CD4-positive, CD25-positive, alpha-beta regulatory T cell (primary cell): Measurements from ENCODE around the gene TBC1D22A. TPM values are rescaled to one million over a fixed set of nuclear protein-coding genes. Genes with fewer than 3 reads are reported as not detected.

Experiments
- ATAC-seq, 2 donors: fragments of 150-1000 bp; cut with Tn5 transposase; one replicate each; pipeline ENCODE4 v1.10.0; 2021; ENCODE audit warnings: low read depth in 2 of 2, moderate number of reproducible peaks in 2 of 2, moderate library complexity in 1 of 2
- DNase-seq, 3 donors: peaks; one replicate each; pipeline versions ENCODE4 v3.0.0 to v3.0.0-alpha.2; 2012 to 2022; ENCODE audit warnings: mixed read lengths in 1 of 3
- H3K27ac ChIP-seq: one replicate; pipeline ENCODE4 v1.7.0; 2013; ENCODE audit warnings: mild to moderate bottlenecking, low read length; ENCODE audit not compliant: insufficient read depth, poor library complexity, severe bottlenecking
- H3K27me3 ChIP-seq: one replicate; pipeline ENCODE4 v1.7.0; 2013; ENCODE audit warnings: low read length; ENCODE audit not compliant: control insufficient read depth, insufficient read depth
- H3K36me3 ChIP-seq: one replicate; pipeline ENCODE4 v1.7.0; 2013; ENCODE audit warnings: mild to moderate bottlenecking, low read length, moderate library complexity; ENCODE audit not compliant: control insufficient read depth, insufficient read depth
- H3K4me1 ChIP-seq: 2 replicates; pipeline ENCODE4 v1.7.0; 2013; ENCODE audit warnings: mild to moderate bottlenecking, low read length; ENCODE audit not compliant: insufficient read depth, control insufficient read depth, poor library complexity, severe bottlenecking
- H3K4me3 ChIP-seq: one replicate; pipeline ENCODE4 v1.7.0; 2013; ENCODE audit warnings: low read depth, mild to moderate bottlenecking, low read length, moderate library complexity
- H3K9me3 ChIP-seq, 2 experiments: 1 replicate in 1 of 2; 2 replicates in 1 of 2; pipeline ENCODE4 v1.7.0; 2013; ENCODE audit warnings: low read length in 2 of 2, mild to moderate bottlenecking in 1 of 2, moderate library complexity in 1 of 2; ENCODE audit not compliant: control insufficient read depth in 2 of 2
- H3K27ac Mint-ChIP-seq, 3 donors: one replicate each; pipeline ENCODE4 v1.8.0; 2020 to 2022; ENCODE audit warnings: mild to moderate bottlenecking in 3 of 3, mixed read lengths in 3 of 3, moderate library complexity in 2 of 3
- H3K27me3 Mint-ChIP-seq: one replicate; pipeline ENCODE4 v1.8.0; 2022; ENCODE audit warnings: mild to moderate bottlenecking, mixed read lengths
- H3K36me3 Mint-ChIP-seq: one replicate; pipeline ENCODE4 v1.8.0; 2020; ENCODE audit warnings: mixed read lengths
- H3K4me1 Mint-ChIP-seq, 4 donors: one replicate each; pipeline ENCODE4 v1.8.0; 2020 to 2022; ENCODE audit warnings: mixed read lengths in 4 of 4, mild to moderate bottlenecking in 1 of 4
- H3K4me3 Mint-ChIP-seq, 4 donors: one replicate each; pipeline ENCODE4 v1.8.0; 2020 to 2022; ENCODE audit warnings: mild to moderate bottlenecking in 4 of 4, mixed read lengths in 4 of 4, moderate library complexity in 3 of 4
- H3K9me3 Mint-ChIP-seq, 7 donors: one replicate each; pipeline ENCODE4 v1.8.0; 2020 to 2022; ENCODE audit warnings: mixed read lengths in 7 of 7, mild to moderate bottlenecking in 3 of 7, moderate library complexity in 2 of 7
- polyA plus RNA-seq, 4 donors: library from polyadenylated mRNA; unstranded; fragments of 300-500 nt; fragmentation: Illumina TruSeq; gene quantifications; one replicate each; pipeline ENCODE4 v1.2.3, GENCODE V29; 2021
- total RNA-seq: library from RNA; stranded (reverse); gene quantifications from one replicate; pipeline ENCODE4 v1.2.3, GENCODE V29; 2022

The TBC1D22A gene
- total and polyA plus RNA-seq, 5 donors from 2014 or later = 19.8 to 42.5 (median 24.3) TPM

DNA sequence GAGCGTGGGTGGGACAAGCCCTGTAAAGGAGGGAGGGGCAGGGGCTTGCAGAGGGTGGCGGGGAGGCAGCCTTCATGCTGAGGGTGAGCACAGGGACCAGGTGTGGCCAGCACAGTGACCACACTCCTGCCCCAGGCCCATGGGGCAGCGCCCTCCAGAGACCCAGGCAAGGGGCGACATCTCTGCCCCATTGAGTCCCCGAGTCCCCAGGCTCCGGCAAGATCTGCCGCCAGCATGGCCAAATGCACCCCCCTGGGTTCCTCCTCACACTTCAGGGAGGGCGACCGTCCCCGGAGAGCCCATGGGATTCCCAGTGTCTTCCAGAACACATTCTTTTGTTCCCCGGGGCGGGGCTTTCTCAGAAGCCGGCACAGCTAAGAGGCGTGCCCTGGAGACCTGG is 362.5 kb downstream of the TBC1D22A start:
- H3K4me1 Mint-ChIP-seq = peaks cover 0 to 18% (median 8%) of the 10 kb centered on the region in 4 donors
- H3K4me3 ChIP-seq = no peak overlapping the region
- H3K36me3 ChIP-seq = no peaks in the 10 kb centered on the region
- H3K27me3 ChIP-seq = no peaks in the 10 kb centered on the region
- no peaks in the 10 kb centered on the region for H3K4me1 ChIP-seq
- no peaks in the 10 kb centered on the region for H3K9me3 Mint-ChIP-seq
- peaks cover 5% of the 10 kb centered on the region for H3K36me3 Mint-ChIP-seq
- H3K4me3 Mint-ChIP-seq = no peak overlapping the region
- DNase-seq = no peak
- no peak overlapping the region for H3K27ac Mint-ChIP-seq
- H3K9me3 ChIP-seq = no peaks in the 10 kb centered on the region
- H3K27me3 Mint-ChIP-seq = no peaks in the 10 kb centered on the region
- H3K27ac ChIP-seq = no peak overlapping the region
- no peak for ATAC-seq

DNA sequence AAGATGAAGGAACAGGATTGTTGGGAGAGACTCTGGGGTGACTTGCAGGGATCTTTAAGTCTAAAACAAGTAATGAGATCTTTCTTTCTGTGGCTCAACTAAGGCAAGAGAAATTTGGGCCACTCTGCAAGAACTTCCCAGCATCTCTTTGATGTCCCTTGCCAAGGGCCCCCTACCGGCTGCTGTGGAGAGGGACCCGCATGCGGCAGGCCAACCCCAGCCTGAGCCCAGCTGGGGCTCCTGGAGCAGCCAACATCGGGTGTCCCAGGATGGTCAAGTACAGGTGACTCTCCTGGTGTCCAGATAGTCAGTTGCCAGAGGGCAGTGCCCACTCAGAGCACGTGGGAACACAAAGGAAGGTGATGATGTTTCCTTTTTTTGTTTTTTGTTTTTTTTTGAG is 363.2 kb downstream of the TBC1D22A start:
- no peak overlapping the region for H3K27ac ChIP-seq
- Mint-ChIP-seq H3K27me3 (no peaks in the 10 kb centered on the region), H3K4me3 (no peak overlapping the region), H3K27ac (no peak overlapping the region), H3K9me3 (no peaks in the 10 kb centered on the region), H3K36me3 (peaks cover 9% of the 10 kb centered on the region), H3K4me1 (peaks cover 0 to 20% (median 10%) of the 10 kb centered on the region in 4 donors)
- ATAC-seq (no peak), DNase-seq (peak in 1 of 3 donors; percentile 8)
- no peaks in the 10 kb centered on the region for H3K9me3 ChIP-seq
- H3K4me1 ChIP-seq = no peaks in the 10 kb centered on the region
- H3K36me3 ChIP-seq = no peaks in the 10 kb centered on the region
- H3K4me3 ChIP-seq = no peak overlapping the region
- no peaks in the 10 kb centered on the region for H3K27me3 ChIP-seq

DNA sequence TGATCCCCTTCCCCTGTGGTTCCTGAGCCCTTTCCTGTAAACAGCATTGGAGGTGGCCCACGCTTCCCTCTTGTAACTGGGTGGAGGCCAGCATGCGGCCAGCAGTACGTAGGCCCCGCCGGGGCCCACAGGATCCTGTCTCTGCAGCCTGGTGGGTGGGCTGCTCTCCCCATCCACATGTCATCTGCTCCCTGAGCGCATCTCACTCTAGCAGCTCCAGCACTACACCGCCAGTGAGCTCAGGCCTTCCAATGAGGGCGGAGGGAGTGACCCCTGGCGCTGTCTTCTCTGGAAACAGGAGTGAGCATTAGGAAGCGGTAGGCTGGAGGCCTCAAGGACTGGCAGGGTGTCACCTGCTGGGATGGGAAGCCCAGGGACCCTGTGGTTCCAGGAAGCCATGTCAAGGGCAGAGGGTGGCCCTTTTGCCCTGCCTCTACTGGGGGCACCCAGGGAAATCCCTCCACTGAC is 363.9 kb downstream of the TBC1D22A start:
- Mint-ChIP-seq H3K9me3 (no peaks in the 10 kb centered on the region), H3K36me3 (peaks cover 10% of the 10 kb centered on the region), H3K4me3 (no peak overlapping the region), H3K27ac (peak overlapping the region in 1 of 3 donors; percentile 29), H3K4me1 (peaks cover 0 to 20% (median 11%) of the 10 kb centered on the region in 4 donors), H3K27me3 (no peaks in the 10 kb centered on the region)
- Histone ChIP-seq H3K27ac (no peak overlapping the region), H3K27me3 (no peaks in the 10 kb centered on the region), H3K4me1 (no peaks in the 10 kb centered on the region), H3K36me3 (no peaks in the 10 kb centered on the region), H3K4me3 (no peak overlapping the region), H3K9me3 (no peaks in the 10 kb centered on the region)
- DNase-seq (no peak), ATAC-seq (no peak)

DNA sequence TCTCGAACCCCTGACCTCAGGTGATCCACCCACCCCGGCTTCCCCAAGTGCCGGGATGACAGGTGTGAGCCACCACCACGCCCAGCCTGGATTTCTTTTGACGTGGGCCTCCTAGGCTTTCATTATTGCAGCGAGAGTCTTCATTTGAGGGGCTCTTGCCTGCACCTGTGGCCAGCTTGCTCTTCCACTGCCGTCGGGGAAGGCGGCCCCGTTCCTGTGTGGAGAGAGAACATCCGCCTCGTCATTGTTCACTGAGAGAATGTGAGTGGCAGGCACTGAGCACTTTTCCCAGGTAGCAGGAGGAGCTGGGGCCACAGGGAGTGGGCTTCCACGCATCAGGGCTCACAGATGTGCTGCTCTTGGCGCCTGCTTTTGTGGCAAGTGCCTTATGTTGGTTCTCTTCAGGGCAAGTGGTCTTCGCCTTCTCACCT is 365.0 kb downstream of the TBC1D22A start:
- DNase-seq (no peak), ATAC-seq (no peak)
- Histone ChIP-seq H3K27me3 (no peaks in the 10 kb centered on the region), H3K27ac (no peak overlapping the region), H3K4me3 (no peak overlapping the region), H3K9me3 (no peaks in the 10 kb centered on the region), H3K4me1 (no peaks in the 10 kb centered on the region), H3K36me3 (no peaks in the 10 kb centered on the region)
- Mint-ChIP-seq H3K4me1 (peaks cover 0 to 22% (median 12%) of the 10 kb centered on the region in 4 donors), H3K9me3 (no peaks in the 10 kb centered on the region), H3K36me3 (peaks cover 10% of the 10 kb centered on the region), H3K4me3 (no peak overlapping the region), H3K27ac (no peak overlapping the region), H3K27me3 (no peaks in the 10 kb centered on the region)

DNA sequence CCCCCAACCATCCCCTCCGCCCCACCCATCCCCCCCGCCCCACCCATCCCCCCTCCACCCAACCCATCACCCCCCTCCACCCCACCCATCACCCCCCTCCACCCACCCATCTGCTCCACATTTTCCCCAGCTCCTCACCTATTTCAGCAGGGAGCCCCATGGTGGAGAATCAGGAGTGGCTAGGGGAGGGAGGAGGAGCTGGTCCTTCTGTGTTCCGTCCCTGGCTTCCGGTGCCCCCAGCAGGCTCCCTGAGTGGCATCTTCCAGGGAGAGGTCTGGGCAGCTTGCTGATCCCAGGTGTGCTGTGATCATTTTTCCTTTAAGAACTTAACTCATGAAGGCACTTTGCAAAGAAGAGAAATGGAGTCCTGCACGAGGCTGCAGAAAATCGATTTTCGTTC is 365.8 kb downstream of the TBC1D22A start:
- Histone ChIP-seq H3K4me3 (no peak overlapping the region), H3K9me3 (no peaks in the 10 kb centered on the region), H3K4me1 (no peaks in the 10 kb centered on the region), H3K27ac (no peak overlapping the region), H3K27me3 (no peaks in the 10 kb centered on the region), H3K36me3 (no peaks in the 10 kb centered on the region)
- H3K9me3 Mint-ChIP-seq = no peaks in the 10 kb centered on the region
- DNase-seq = no peak
- H3K4me3 Mint-ChIP-seq = no peak overlapping the region
- H3K27me3 Mint-ChIP-seq = no peaks in the 10 kb centered on the region
- no peak overlapping the region for H3K27ac Mint-ChIP-seq
- peaks cover 10% of the 10 kb centered on the region for H3K36me3 Mint-ChIP-seq
- H3K4me1 Mint-ChIP-seq = peaks cover 0 to 22% (median 12%) of the 10 kb centered on the region in 4 donors
- ATAC-seq = no peak

DNA sequence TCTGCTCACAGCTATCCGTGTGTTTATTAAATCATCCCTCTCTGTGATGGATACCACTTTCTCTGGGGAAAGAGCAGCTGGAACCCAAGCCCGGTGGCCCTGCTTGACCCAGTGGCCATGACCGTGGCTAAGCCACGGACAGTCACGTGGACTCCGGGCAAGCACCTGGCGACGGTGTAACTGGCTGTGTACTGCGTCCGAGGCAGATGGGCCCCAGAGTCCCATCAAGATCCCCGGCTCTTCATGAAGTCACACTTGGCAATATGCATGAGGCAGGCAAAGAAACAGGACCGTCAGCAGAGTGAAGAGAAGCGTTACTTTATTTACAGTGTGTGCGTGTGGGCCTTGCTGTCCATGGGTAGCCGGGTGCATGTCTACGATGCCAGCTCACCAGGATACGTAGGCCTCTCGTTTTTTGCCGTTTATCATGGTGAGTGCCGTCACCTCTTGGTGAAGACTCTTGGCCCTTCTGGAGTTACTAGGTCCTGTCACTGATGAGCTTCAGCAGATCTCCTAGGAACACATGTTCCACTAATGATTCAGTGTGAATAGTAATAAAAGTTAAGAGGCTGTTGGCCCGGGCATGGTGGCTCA is 366.3 kb downstream of the TBC1D22A start:
- Mint-ChIP-seq H3K27me3 (no peaks in the 10 kb centered on the region), H3K4me1 (peaks cover 0 to 20% (median 9%) of the 10 kb centered on the region in 4 donors), H3K27ac (no peak overlapping the region), H3K36me3 (peaks cover 10% of the 10 kb centered on the region), H3K4me3 (peak overlapping the region in 1 of 4 donors; percentile 33), H3K9me3 (no peaks in the 10 kb centered on the region)
- no peak for DNase-seq
- ATAC-seq = no peak
- H3K4me3 ChIP-seq = no peak overlapping the region
- no peaks in the 10 kb centered on the region for H3K9me3 ChIP-seq
- H3K27ac ChIP-seq = no peak overlapping the region
- H3K36me3 ChIP-seq = no peaks in the 10 kb centered on the region
- no peaks in the 10 kb centered on the region for H3K27me3 ChIP-seq
- no peaks in the 10 kb centered on the region for H3K4me1 ChIP-seq

DNA sequence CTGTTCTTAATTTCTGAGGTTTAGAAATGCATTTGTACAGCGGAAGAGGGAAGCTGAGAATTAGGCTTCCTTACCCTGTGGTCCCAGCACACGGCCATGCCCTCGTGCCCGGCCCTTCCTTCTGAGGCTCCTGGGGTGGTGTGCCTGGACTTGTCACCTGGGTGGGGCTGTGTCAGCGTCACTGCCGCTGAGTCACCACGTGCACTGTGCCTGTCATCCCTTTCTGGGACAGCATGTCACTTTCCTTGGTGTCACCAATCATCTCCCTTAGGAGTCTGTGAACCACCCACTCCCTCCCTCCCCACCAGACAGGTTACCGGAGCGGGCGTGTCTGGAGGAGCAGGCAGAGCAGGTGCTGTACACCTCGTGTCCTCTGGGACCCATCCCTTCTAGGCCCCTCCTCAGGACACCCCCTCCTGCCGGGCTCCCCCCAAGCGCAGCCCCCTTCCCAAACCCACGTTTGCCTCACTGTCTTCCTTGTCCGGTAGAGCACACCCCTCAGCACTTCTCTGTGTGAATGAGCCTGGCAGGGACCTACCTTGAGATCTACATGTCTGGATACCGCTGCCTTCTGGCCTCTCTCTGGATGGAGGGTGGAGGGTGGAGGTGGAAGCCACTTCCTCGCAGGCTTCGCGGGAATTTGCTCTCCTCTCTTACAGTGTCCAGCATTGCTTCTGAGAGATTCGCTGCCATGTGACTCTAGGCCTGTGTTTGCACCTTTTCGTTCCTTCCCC is 367.6 kb downstream of the TBC1D22A start:
- peaks cover 0 to 12% (median 6%) of the 10 kb centered on the region in 4 donors for H3K4me1 Mint-ChIP-seq
- Histone ChIP-seq H3K27me3 (no peaks in the 10 kb centered on the region), H3K9me3 (no peaks in the 10 kb centered on the region), H3K27ac (no peak overlapping the region), H3K4me3 (no peak overlapping the region), H3K36me3 (no peaks in the 10 kb centered on the region), H3K4me1 (no peaks in the 10 kb centered on the region)
- H3K27me3 Mint-ChIP-seq = no peaks in the 10 kb centered on the region
- ATAC-seq (no peak), DNase-seq (peak in 1 of 3 donors; percentile 50)
- no peak overlapping the region for H3K4me3 Mint-ChIP-seq
- peaks cover 15% of the 10 kb centered on the region for H3K36me3 Mint-ChIP-seq
- no peaks in the 10 kb centered on the region for H3K9me3 Mint-ChIP-seq
- peak overlapping the region in 1 of 3 donors; percentile 69 for H3K27ac Mint-ChIP-seq
